Cardiac fibroblast (primary cell): ENCODE results near the gene WDR47.
"Not testable (repeated sequence)": the region's sequence is repeated elsewhere in the genome, so short reads cannot be mapped to it uniquely, and the experiment has no call there.

Experiments used
- DNase-seq, 2 donors: peaks; one replicate each; pipeline versions ENCODE4 v3.0.0 to v3.0.0-alpha.2; 2010; ENCODE audit warnings: low read depth in 2 of 2
- H3K4me3 ChIP-seq, 2 donors: replicated peaks in 1 of 2; 1 replicate in 1 of 2; 2 replicates in 1 of 2; pipeline ENCODE4 v1.5.1; 2011; ENCODE audit warnings: low read depth in 2 of 2, low read length in 2 of 2, mild to moderate bottlenecking in 2 of 2, moderate library complexity in 1 of 2
- TF ChIP-seq, protein P1 (sequence below): IDR thresholded peaks from one replicate; pipeline ENCODE4 v1.5.1; 2011; ENCODE audit warnings: low read depth, mild to moderate bottlenecking, low read length, inconsistent platforms

The WDR47 gene

DNA sequence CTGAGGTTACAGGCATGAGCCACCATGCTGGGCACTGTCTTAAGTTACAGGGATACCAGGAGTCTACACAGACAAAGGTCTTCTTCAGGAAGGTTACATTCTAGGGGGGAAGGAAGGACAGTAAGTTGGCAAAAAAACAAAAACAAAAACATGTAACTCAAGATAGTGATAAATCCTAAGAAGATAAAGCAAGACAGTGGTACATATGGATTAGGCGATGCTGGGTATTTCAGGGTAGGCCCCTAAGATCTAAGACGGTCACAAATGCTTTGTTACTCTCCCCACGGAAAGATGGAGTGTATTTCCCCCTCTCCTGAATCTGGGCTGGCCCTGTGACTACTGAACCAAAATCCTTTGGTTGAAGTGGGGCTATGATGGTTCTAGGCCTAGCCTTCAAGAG lies 86.8 kb downstream of the WDR47 start:
- TF ChIP-seq, protein P1, sequence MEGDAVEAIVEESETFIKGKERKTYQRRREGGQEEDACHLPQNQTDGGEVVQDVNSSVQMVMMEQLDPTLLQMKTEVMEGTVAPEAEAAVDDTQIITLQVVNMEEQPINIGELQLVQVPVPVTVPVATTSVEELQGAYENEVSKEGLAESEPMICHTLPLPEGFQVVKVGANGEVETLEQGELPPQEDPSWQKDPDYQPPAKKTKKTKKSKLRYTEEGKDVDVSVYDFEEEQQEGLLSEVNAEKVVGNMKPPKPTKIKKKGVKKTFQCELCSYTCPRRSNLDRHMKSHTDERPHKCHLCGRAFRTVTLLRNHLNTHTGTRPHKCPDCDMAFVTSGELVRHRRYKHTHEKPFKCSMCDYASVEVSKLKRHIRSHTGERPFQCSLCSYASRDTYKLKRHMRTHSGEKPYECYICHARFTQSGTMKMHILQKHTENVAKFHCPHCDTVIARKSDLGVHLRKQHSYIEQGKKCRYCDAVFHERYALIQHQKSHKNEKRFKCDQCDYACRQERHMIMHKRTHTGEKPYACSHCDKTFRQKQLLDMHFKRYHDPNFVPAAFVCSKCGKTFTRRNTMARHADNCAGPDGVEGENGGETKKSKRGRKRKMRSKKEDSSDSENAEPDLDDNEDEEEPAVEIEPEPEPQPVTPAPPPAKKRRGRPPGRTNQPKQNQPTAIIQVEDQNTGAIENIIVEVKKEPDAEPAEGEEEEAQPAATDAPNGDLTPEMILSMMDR = no peak
- no peak overlapping the region for H3K4me3 ChIP-seq
- DNase-seq = no peak

DNA sequence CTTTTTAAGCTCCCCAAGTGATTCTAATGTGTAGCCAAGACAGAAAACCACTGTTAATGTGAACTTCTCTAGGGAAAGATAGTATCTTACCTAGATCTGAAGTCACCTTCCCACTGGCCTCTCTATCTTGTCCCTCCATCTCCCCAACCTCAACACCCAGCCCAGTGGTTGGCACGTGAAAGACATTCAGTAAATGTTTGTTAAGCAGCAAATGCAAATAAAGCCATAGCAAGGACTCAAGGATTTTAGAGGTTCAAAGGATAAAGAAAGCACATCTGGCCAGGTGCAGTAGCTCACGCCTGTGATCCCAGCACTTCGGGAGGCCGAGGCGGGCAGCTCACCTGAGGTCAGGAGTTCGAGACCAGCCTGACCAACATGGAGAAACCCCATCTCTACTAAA lies 88.5 kb downstream of the WDR47 start:
- TF ChIP-seq, protein P1 = no peak
- no peak overlapping the region for H3K4me3 ChIP-seq
- no peak for DNase-seq

DNA sequence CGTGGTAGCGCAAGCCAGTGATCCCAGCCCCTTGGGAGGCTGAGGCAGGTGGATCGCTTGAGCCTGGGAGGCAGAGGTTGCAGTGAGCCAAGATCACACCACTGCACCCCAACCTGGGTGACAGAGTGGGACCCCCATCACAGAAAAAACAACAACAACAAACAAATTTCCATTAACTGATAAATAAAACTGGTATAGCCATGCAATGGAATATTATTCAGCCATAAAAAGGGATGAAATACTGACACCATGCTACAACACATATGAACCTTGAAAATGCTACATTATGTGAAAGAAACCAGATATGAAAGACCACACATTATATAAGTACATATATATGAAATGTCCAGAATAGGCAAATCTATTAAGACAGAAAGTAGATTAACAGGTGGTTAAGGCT lies 90.7 kb downstream of the WDR47 start:
- H3K4me3 ChIP-seq = no peak overlapping the region
- TF ChIP-seq, protein P1 = no peak
- DNase-seq = no peak

DNA sequence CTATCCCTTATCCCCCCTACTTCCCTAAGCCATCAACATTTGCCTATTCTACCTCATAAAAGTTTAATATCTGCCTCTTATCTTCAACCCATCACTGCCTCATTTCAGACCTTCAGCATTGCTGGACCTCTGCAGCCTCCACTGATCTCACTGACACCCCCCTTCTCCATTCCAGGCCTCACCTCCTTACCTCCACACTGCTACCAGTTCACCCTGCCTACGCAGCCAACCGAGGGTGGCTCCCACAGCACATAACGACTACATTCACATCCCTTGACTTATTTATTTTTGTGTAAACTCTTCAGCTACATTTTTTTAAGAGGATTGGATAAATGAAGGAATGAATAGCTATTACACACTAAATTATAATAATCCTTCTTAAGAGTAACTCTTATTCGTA lies 92.9 kb downstream of the WDR47 start:
- TF ChIP-seq, protein P1 = no peak
- DNase-seq = no peak
- no peak overlapping the region for H3K4me3 ChIP-seq

DNA sequence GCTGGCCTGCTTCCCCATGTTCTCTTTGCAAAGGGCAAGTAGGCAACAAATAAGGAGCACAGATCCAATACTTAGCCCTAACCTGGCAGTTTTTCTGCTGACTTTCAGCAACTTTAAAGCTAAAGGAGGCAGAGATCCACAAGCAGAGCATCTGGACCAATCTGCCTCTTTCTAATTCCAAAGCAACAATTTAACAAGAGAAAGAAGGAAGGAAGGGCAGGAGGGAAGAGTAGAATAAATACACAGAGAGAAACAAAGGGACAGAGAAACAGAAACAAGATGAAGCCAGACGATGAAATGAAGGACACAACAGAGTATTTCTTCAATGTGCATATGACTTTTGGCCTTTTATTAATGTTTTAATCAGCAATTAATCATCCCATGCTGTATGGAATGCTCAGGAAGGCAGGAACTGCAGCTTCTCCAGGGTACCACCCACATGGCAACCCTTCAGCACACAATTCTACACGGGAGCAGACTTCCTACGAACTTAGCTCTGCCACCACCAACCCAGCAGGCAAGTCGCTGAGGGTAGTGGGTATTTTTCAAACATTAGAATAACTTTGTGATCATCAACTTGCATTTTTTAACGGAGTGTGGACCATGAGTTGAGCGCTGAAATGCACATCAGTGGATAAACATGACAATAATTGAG lies 93.9 kb downstream of the WDR47 start:
- TF ChIP-seq, protein P1 = no peak
- no peak overlapping the region for H3K4me3 ChIP-seq
- peak in 1 of 2 donors; percentile 25 for DNase-seq

DNA sequence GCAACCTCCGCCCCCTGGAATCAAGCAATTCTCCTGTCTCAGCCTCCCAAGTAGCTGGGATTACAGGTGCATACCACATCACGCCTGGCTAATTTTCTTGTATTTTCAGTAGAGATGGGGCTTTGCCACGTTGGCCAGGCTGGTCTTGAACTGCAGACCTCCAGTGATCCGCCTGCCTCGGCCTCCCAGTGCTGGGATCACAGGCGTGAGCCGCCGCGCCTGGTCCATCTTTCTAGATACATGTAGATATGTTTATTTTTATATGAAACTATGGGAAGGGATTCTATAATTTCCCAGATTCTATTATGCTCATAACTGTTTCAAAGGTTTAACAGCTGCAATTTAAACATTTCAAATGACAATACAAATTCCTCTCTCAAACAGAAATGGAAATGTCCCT lies 105.7 kb downstream of the WDR47 start:
- TF ChIP-seq, protein P1 = no peak
- H3K4me3 ChIP-seq = no peak overlapping the region
- DNase-seq = no peak

DNA sequence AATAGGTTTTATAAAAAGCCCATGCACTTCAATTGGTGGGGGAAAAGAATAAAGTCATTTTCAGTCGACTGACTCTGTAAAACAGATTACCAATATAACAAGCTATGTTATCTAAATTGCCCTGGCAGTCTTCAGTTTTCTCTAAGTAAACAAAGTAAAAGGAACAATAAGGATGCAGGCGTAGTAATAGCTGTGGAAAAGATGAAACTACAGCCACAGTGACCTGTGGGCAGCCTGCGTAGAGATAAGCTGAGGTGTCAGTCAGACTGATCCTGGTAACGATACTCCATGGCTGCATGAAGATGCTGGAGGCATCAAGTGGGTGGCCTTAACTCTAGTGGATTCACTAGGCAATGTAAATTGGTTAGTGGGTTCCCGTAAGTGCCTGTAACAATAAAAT lies 108.0 kb downstream of the WDR47 start:
- no peak for DNase-seq
- H3K4me3 ChIP-seq = no peak overlapping the region
- TF ChIP-seq, protein P1 = no peak

DNA sequence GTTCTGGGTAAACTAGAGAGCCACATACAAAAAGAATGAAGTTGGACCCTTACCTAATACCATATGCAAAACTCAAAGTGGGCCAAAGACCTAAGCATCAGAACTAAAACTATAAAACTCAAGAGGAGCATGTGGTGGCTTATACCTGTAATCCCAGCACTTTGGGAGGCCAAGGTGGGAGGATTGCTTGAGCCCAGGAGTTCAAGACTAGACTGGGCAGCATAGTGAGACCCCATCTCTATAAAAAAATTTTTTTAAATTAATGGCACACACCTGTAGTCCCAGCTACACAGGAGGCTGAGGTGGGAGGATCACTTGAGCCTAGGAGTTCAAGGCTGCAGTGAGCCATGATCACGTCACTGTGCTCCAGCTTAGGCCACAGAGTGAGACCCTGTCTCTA lies 114.3 kb downstream of the WDR47 start:
- not testable (repeated sequence) for H3K4me3 ChIP-seq, DNase-seq
